Activated CD8-positive, alpha-beta memory T cell treated with anti-CD3 and anti-CD28 coated beads, Interleukin-2, amount 50 U/mL, for 4 hours (primary cell): Measurements from ENCODE around the gene TAF10.

Experiments
- DNase-seq: peaks from one replicate; pipeline ENCODE4 v3.0.0-alpha.2; 2020

TAF10 gene

GRCh38 chr11:6576471-6577373 is 35.3 kb downstream of the TAF10 start:
- DNase-seq, result no peak

GRCh38 chr11:6574816-6575715 is 37.0 kb downstream of the TAF10 start:
- DNase-seq, result no peak

GRCh38 chr11:6572215-6572614 is 39.8 kb downstream of the TAF10 start:
- no peak for DNase-seq

GRCh38 chr11:6571434-6572008 is 40.5 kb downstream of the TAF10 start:
- no peak for DNase-seq

- no peak for DNase-seq
These were observed 41.2 kb downstream of the TAF10 start for GRCh38 chr11:6570691-6571427.

GRCh38 chr11:6569706-6570105 is 42.3 kb downstream of the TAF10 start:
- DNase-seq, result no peak

GRCh38 chr11:6568191-6568918 is 43.7 kb downstream of the TAF10 start:
- no peak for DNase-seq

GRCh38 chr11:6567371-6567745 is 44.7 kb downstream of the TAF10 start:
- DNase-seq, result no peak

- DNase-seq, result no peak
These were observed 45.2 kb downstream of the TAF10 start for GRCh38 chr11:6566704-6567370.

- DNase-seq, result no peak
These were observed 45.9 kb downstream of the TAF10 start for GRCh38 chr11:6565988-6566703.

GRCh38 chr11:6565325-6565724 is 46.7 kb downstream of the TAF10 start:
- DNase-seq, result no peak

GRCh38 chr11:6563667-6564066 is 48.3 kb downstream of the TAF10 start:
- no peak for DNase-seq

- no peak for DNase-seq
These were observed 48.8 kb downstream of the TAF10 start for GRCh38 chr11:6563121-6563619.

- DNase-seq, result no peak
These were observed 50.7 kb downstream of the TAF10 start for GRCh38 chr11:6561288-6561687.
